Measurements from ENCODE around the gene JUN. TPM values are rescaled to one million over a fixed set of nuclear protein-coding genes. Genes with fewer than 3 reads are reported as not detected.

Gene JUN
- total and polyA plus RNA-seq, 2 of the 4 experiments (the other 2 are of a cell fraction), result 46.6 to 89.1 TPM

- BruUV-seq (replicated peaks), result no TSS peak
- no peaks in the 10 kb centered on the region for H3K9me3 ChIP-seq (ENCODE audit: control insufficient read depth, insufficient read depth, low read length)
- dilution Hi-C loops (cut with HindIII; ENCODE audit: low sequenced_read_pairs, unreplicated experiment), result no loop called here
- H3K27me3 ChIP-seq (ENCODE audit: control insufficient read depth, insufficient read depth, low read length), result no peaks in the 10 kb centered on the region
- 0 out of 3 replicates have a peak overlapping the region, but pooled peaks have one; percentile 49 for H2BK15ac ChIP-seq (ENCODE audit: low read depth, low read length)
- TF ChIP-seq BHLHE40 (IDR thresholded peaks at IDR 0.05; ENCODE audit: low read depth, low read length) (0 out of 2 replicates have a peak, but pooled peaks have one; percentile 21), MAFK (IDR thresholded peaks at IDR 0.05; ENCODE audit: low read depth, low read length) (no peak)
- DNase-seq (no peak), ATAC-seq (ENCODE audit: low read depth) (no peak)
- ChIA-PET CTCF (interaction anchor here (0.6 kb wide), 1 partner anchor 322 kb away, joined by 3 read pairs; no protein-coding TSS in a partner anchor), POLR2A (ENCODE audit: unreplicated experiment) (no interaction called here)
- H3K4me3 ChIP-seq (ENCODE audit: insufficient read depth, low read depth, low read length), result no peak overlapping the region
- H3K4ac ChIP-seq (ENCODE audit: low read depth, low read length), result no peak overlapping the region
- H3K27ac ChIP-seq (ENCODE audit: insufficient read depth, low read length), result no peak overlapping the region
- H3K9me1 ChIP-seq (ENCODE audit: insufficient read depth, low read length), result peaks cover 8% of the 10 kb centered on the region; the same call in 1 of the 2 replicates
- intact Hi-C loops (cut with micrococcal nuclease), result no loop called here
- no CpG with 5 or more reads among the region's 3 CpGs for WGBS, 2 experiments (ENCODE audit: extremely low coverage in 2 of 2, insufficient read length in 1 of 2)
- peak overlapping the region; percentile 30; the same call in 1 of the 2 replicates for H2BK20ac ChIP-seq (ENCODE audit: low read depth, low read length)
- no peaks in the 10 kb centered on the region for H3K36me3 ChIP-seq (ENCODE audit: control insufficient read depth, insufficient read depth, low read length)
- no peak overlapping the region for H2AFZ ChIP-seq (replicated peaks; ENCODE audit: low read length, poor library complexity)
- H3K79me1 ChIP-seq (ENCODE audit: low read depth in 1 of 2, low read length in 2 of 2), result peaks cover 0 to 8% of the 10 kb centered on the region in 2 experiments; a peak in 2 of 4 replicates
- H4K8ac ChIP-seq (ENCODE audit: low read depth in 2 of 2, low read length in 2 of 2), result no peak overlapping the region
- H4K91ac ChIP-seq (ENCODE audit: insufficient read depth, low read depth, low read length), result no peak overlapping the region
- H3K14ac ChIP-seq (replicated peaks; ENCODE audit: low read depth, low read length), result peak overlapping the region; percentile 1; the same call in 1 of the 2 replicates
- H4K20me1 ChIP-seq (ENCODE audit: insufficient read depth, low read length), result no peaks in the 10 kb centered on the region
- peak overlapping the region; percentile 49; the same call in 1 of the 2 replicates for H2AK5ac ChIP-seq (ENCODE audit: low read depth, low read length)
- no peak overlapping the region for H2BK5ac ChIP-seq (ENCODE audit: low read depth, low read length, poor library complexity, severe bottlenecking)
- no peak overlapping the region for H3K18ac ChIP-seq (ENCODE audit: low read depth, low read length)
- peaks cover 13% of the 10 kb centered on the region for H3K4me1 ChIP-seq (ENCODE audit: control insufficient read depth, insufficient read depth, low read length)
- no peak overlapping the region for H2AK9ac ChIP-seq (replicated peaks; ENCODE audit: low read depth, low read length, poor library complexity)
- no peak overlapping the region for H3K56ac ChIP-seq (ENCODE audit: extremely low read depth, insufficient read depth, low read length)
- H4K5ac ChIP-seq (ENCODE audit: low read depth, low read length), result no peak overlapping the region
- H3K9ac ChIP-seq (ENCODE audit: low read depth, low read length), result no peak overlapping the region
- H3K4me2 ChIP-seq (ENCODE audit: low read depth, low read length), result no peak overlapping the region
- 0 out of 2 replicates have a peak overlapping the region, but pooled peaks have one; percentile 22 for H2BK120ac ChIP-seq (ENCODE audit: low read depth, low read length)
- no peak overlapping the region for H3K23ac ChIP-seq (ENCODE audit: low read depth, low read length)
- in situ Hi-C loops (cut with MboI; ENCODE audit: low sequenced_read_pairs), result loop anchor here (10.0 kb wide), 1 partner anchor 332 kb away; no protein-coding TSS in a partner anchor
Measured at GRCh38 chr1:58812468-58812867, 28.6 kb upstream of the JUN start.

Data from IMR-90 (cell line).